ENCODE measurements around the gene MARCO. TPM values are rescaled to one million over a fixed set of nuclear protein-coding genes. Genes with fewer than 3 reads are reported as not detected.

The MARCO gene
- total and polyA plus RNA-seq, 2 donors (not counting 3 experiments of a cell fraction or from before 2014, with no cell fraction given): not detected

GRCh38 chr2:118971245-118972122 lies 29.5 kb downstream of the MARCO start:
- no peaks in the 10 kb centered on the region for H4K20me1 ChIP-seq (replicated peaks; ENCODE audit: control insufficient read depth, extremely low read depth, insufficient read depth, low read length)
- ChIA-PET POLR2A (no interaction called here), CTCF (no interaction called here)
- H3K36me3 ChIP-seq (ENCODE audit: control insufficient read depth in 2 of 2, extremely low read depth in 1 of 2, insufficient read depth in 2 of 2, low read length in 2 of 2): no peaks in the 10 kb centered on the region
- H3K27ac ChIP-seq (ENCODE audit: insufficient read depth, low read depth, low read length): no peak overlapping the region
- H3K9ac ChIP-seq (replicated peaks; ENCODE audit: extremely low read depth, insufficient read depth, low read length): no peak overlapping the region
- no peak overlapping the region for H3K4me3 ChIP-seq (replicated peaks in 1 of 3; ENCODE audit: insufficient read depth in 1 of 3, low read depth in 1 of 3, low read length in 3 of 3)
- intact Hi-C loops (cut with micrococcal nuclease) (no loop called here), dilution Hi-C loops (cut with MboI; ENCODE audit: extremely low pct_ligation_motif_present, low sequenced_read_pairs) (no loop called here)
- H2AFZ ChIP-seq (ENCODE audit: low read depth, low read length): no peak overlapping the region
- TF ChIP-seq POLR2A (IDR thresholded peaks at IDR 0.05; ENCODE audit: low read depth, low read length) (no peak), FOS (IDR thresholded peaks at IDR 0.05; ENCODE audit: borderline replicate concordance, insufficient read depth, low read length) (no peak), GATA2 (IDR thresholded peaks at IDR 0.05; ENCODE audit: insufficient read depth, insufficient read length, low read depth, low read length) (no peak), MAX (IDR thresholded peaks at IDR 0.05; ENCODE audit: insufficient read depth, insufficient read length) (no peak), CTCF (IDR thresholded peaks at IDR 0.05; ENCODE audit: extremely low read depth in 1 of 2, insufficient read depth in 1 of 2, low read depth in 1 of 2, low read length in 2 of 2) (no peak), JUN (IDR thresholded peaks at IDR 0.05; ENCODE audit: borderline replicate concordance, insufficient read depth, insufficient read length, low read depth) (no peak), EZH2 (IDR thresholded peaks at IDR 0.05; ENCODE audit: borderline replicate concordance, low read depth, low read length, severe bottlenecking) (no peak), POLR2AphosphoS5 (IDR thresholded peaks at IDR 0.05; ENCODE audit: insufficient read depth, low read depth, low read length) (no peak), MYC (IDR thresholded peaks at IDR 0.05; ENCODE audit: low read depth, low read length) (no peak)
- no peaks in the 10 kb centered on the region for H3K9me1 ChIP-seq (replicated peaks; ENCODE audit: control insufficient read depth, extremely low read depth, insufficient read depth, low read length)
- no peaks in the 10 kb centered on the region for H3K9me3 ChIP-seq (replicated peaks; ENCODE audit: control insufficient read depth, insufficient read depth, low read length)
- no peak overlapping the region for H3K4me2 ChIP-seq (ENCODE audit: insufficient read depth, low read length)
- no peaks in the 10 kb centered on the region for H3K27me3 ChIP-seq (ENCODE audit: control insufficient read depth in 2 of 2, insufficient read depth in 2 of 2, low read length in 2 of 2)
- DNase-seq (ENCODE audit: low read depth, low spot score) (no peak), FAIRE-seq (no peak)
- no TSS peak for BruUV-seq (replicated peaks)
- no peaks in the 10 kb centered on the region for H3K79me2 ChIP-seq (ENCODE audit: control insufficient read depth, insufficient read depth, low read length)
- no peaks in the 10 kb centered on the region for H3K4me1 ChIP-seq (ENCODE audit: control insufficient read depth, extremely low read depth, insufficient read depth, low read length)
